Liver (tissue), 9 donors: ENCODE results near the gene KCNK2. TPM values are rescaled to one million over a fixed set of nuclear protein-coding genes. Genes with fewer than 3 reads are reported as not detected.
A peak's percentile ranks its signal among the peaks of the same experiment; 100 is the strongest.

Experiments used
- DNase-seq: peaks from one replicate; pipeline ENCODE4 v3.0.0-alpha.2; 2017; ENCODE audit warnings: low spot score
- H3K27ac ChIP-seq, 2 donors: one replicate each; pipeline ENCODE4 v1.7.0; 2013; ENCODE audit warnings: inconsistent platforms in 2 of 2, low read length in 2 of 2, control low read depth in 1 of 2, low read depth in 1 of 2, mild to moderate bottlenecking in 1 of 2
- H3K27me3 ChIP-seq, 4 donors: one replicate each; pipeline versions ENCODE4 v1.6.1 to v1.7.0; 2013; ENCODE audit warnings: low read length in 3 of 4, inconsistent platforms in 1 of 4, mild to moderate bottlenecking in 1 of 4, moderate library complexity in 1 of 4; ENCODE audit not compliant: control insufficient read depth in 4 of 4, insufficient read depth in 4 of 4
- H3K36me3 ChIP-seq, 4 donors: one replicate each; pipeline versions ENCODE4 v1.6.1 to v1.7.0; 2013; ENCODE audit warnings: low read length in 3 of 4, mild to moderate bottlenecking in 3 of 4, low read depth in 1 of 4, moderate library complexity in 1 of 4; ENCODE audit not compliant: control insufficient read depth in 4 of 4, insufficient read depth in 3 of 4
- H3K4me1 ChIP-seq, 4 donors: one replicate each; pipeline versions ENCODE4 v1.6.1 to v1.7.0; 2013; ENCODE audit warnings: low read length in 3 of 4, mild to moderate bottlenecking in 3 of 4, moderate library complexity in 1 of 4; ENCODE audit not compliant: control insufficient read depth in 4 of 4, insufficient read depth in 4 of 4
- H3K4me3 ChIP-seq, 3 donors: one replicate each; pipeline versions ENCODE4 v1.6.1 to v1.7.0; 2013; ENCODE audit warnings: low read length in 3 of 3, control low read depth in 1 of 3, low read depth in 1 of 3, mild to moderate bottlenecking in 1 of 3
- H3K9ac ChIP-seq, 2 donors: one replicate each; pipeline ENCODE4 v1.7.0; 2013; ENCODE audit warnings: low read length in 2 of 2, mild to moderate bottlenecking in 2 of 2, moderate library complexity in 2 of 2, control low read depth in 1 of 2, low read depth in 1 of 2
- H3K9me3 ChIP-seq, 4 donors: one replicate each; pipeline versions ENCODE4 v1.6.1 to v1.7.0; 2013; ENCODE audit warnings: low read length in 3 of 4; ENCODE audit not compliant: control insufficient read depth in 4 of 4
- ATF3 ChIP-seq: IDR thresholded peaks from 2 replicates; pipeline ENCODE4 v1.6.1; 2016; ENCODE audit warnings: antibody characterized with exemption
- FOXA1 ChIP-seq: IDR thresholded peaks from 2 replicates; pipeline ENCODE4 v1.6.1; 2016; ENCODE audit warnings: antibody characterized with exemption
- FOXA2 ChIP-seq: IDR thresholded peaks from 2 replicates; pipeline ENCODE4 v1.6.1; 2016; ENCODE audit warnings: antibody characterized with exemption
- GABPA ChIP-seq, 2 donors: IDR thresholded peaks in 1 of 2; conservative IDR thresholded peaks in 1 of 2; 2 replicates each; pipeline ENCODE4 v1.6.1; 2016; ENCODE audit warnings: antibody characterized with exemption in 2 of 2, mild to moderate bottlenecking in 1 of 2, moderate library complexity in 1 of 2
- HNF4G ChIP-seq: IDR thresholded peaks from 2 replicates; pipeline ENCODE4 v1.6.1; 2016; ENCODE audit warnings: antibody characterized with exemption
- JUND ChIP-seq, 2 donors: IDR thresholded peaks; 2 replicates each; pipeline ENCODE4 v1.6.1; 2016; ENCODE audit warnings: antibody characterized with exemption in 2 of 2
- MAX ChIP-seq: IDR thresholded peaks from 2 replicates; pipeline ENCODE4 v1.6.1; 2016; ENCODE audit warnings: antibody characterized with exemption
- NR2F2 ChIP-seq: IDR thresholded peaks from 2 replicates; pipeline ENCODE4 v1.6.1; 2016; ENCODE audit warnings: antibody characterized with exemption
- RAD21 ChIP-seq, 2 donors: IDR thresholded peaks; 2 replicates each; pipeline ENCODE4 v1.6.1; 2016; ENCODE audit warnings: antibody characterized with exemption in 2 of 2, mild to moderate bottlenecking in 2 of 2
- REST ChIP-seq: IDR thresholded peaks from 2 replicates; pipeline ENCODE4 v1.6.1; 2016; ENCODE audit warnings: antibody characterized with exemption, mild to moderate bottlenecking
- RXRA ChIP-seq, 2 donors: IDR thresholded peaks; 2 replicates each; pipeline ENCODE4 v1.6.1; 2017 to 2018; ENCODE audit warnings: antibody characterized with exemption in 2 of 2, mild to moderate bottlenecking in 1 of 2
- SP1 ChIP-seq: IDR thresholded peaks from 2 replicates; pipeline ENCODE4 v1.6.1; 2018; ENCODE audit warnings: antibody characterized with exemption, mild to moderate bottlenecking
- TAF1 ChIP-seq: conservative IDR thresholded peaks from 2 replicates; pipeline ENCODE4 v1.6.1; 2016; ENCODE audit warnings: antibody characterized with exemption, mild to moderate bottlenecking
- YY1 ChIP-seq: IDR thresholded peaks from 2 replicates; pipeline ENCODE4 v1.6.1; 2016; ENCODE audit warnings: antibody characterized with exemption, mild to moderate bottlenecking
- WGBS: extraction: QIAGEN DNeasy Blood & Tissue Kit; methylation state at CpG from one replicate; pipeline ENCODE4 v1.1.7; 2013; 5-methylcytosine and 5-hydroxymethylcytosine counted together
- polyA plus RNA-seq, 2 donors: library from polyadenylated mRNA; stranded (reverse) in 1 of 2; unstranded in 1 of 2; fragments of 200-250 nt in 1 of 2; fragments of >200 nt in 1 of 2; fragmentation: Nextera tagmentation in 1 of 2; extraction: Ambion mirVana in 1 of 2; gene quantifications; one replicate each; pipeline versions ENCODE4 v1.2.1 to v1.2.3, GENCODE V29; 2013 to 2015
- total RNA-seq, 2 donors: library from RNA; depleted of rRNA; stranded (reverse); fragments of >200 nt; gene quantifications; one replicate each; pipeline ENCODE4 v1.2.3, GENCODE V29; 2014
- donor health status: healthy.
- donor health status: healthy.
- donor health status: healthy.
- donor health status: healthy.
- donor health status: healthy.

KCNK2 gene
- total and polyA plus RNA-seq, 4 donors = 0.01 to 0.08 TPM; not detected in 2

- DNase-seq = no peak
- no peak for TF ChIP-seq MAX
- no peak for TF ChIP-seq RXRA (IDR thresholded peaks at IDR 0.05)
- no peak for TF ChIP-seq TAF1
- TF ChIP-seq NR2F2 = no peak
- TF ChIP-seq FOXA2 = no peak
- no peak for TF ChIP-seq JUND (IDR thresholded peaks at IDR 0.05)
- TF ChIP-seq ATF3 = no peak
- TF ChIP-seq SP1 = no peak
- no peak for TF ChIP-seq REST
- no peak for TF ChIP-seq RAD21 (IDR thresholded peaks at IDR 0.05)
- no peak for TF ChIP-seq FOXA1
- TF ChIP-seq GABPA (IDR thresholded peaks at IDR 0.05 in 1 of 2, conservative IDR thresholded peaks at IDR 0.05 in 1 of 2) = no peak
- no peak for TF ChIP-seq HNF4G
- TF ChIP-seq YY1 = no peak
- Histone ChIP-seq H3K36me3 (no peaks in the 10 kb centered on the region), H3K27me3 (no peaks in the 10 kb centered on the region), H3K27ac (no peak overlapping the region), H3K9me3 (no peaks in the 10 kb centered on the region), H3K9ac (no peak overlapping the region), H3K4me3 (no peak overlapping the region), H3K4me1 (peaks cover 0 to 3% (median 0%) of the 10 kb centered on the region in 4 donors)
Measured at GRCh38 chr1:215131291-215131690, 48.8 kb downstream of the KCNK2 start.

GRCh38 chr1:215132156-215132555 is 49.6 kb downstream of the KCNK2 start:
- no peak overlapping the region for H3K4me3 ChIP-seq
- no peak overlapping the region for H3K27ac ChIP-seq
- no peak for TF ChIP-seq YY1
- H3K9ac ChIP-seq = no peak overlapping the region
- H3K27me3 ChIP-seq = no peaks in the 10 kb centered on the region
- 70% methylated on average over 2 of the region's 2 CpGs for WGBS
- no peaks in the 10 kb centered on the region for H3K36me3 ChIP-seq
- DNase-seq = no peak
- H3K4me1 ChIP-seq = peaks cover 0 to 3% (median 0%) of the 10 kb centered on the region in 4 donors
- no peaks in the 10 kb centered on the region for H3K9me3 ChIP-seq

GRCh38 chr1:215133532-215133931 is 51.0 kb downstream of the KCNK2 start:
- 37% methylated on average over 1 of the region's 1 CpG for WGBS
- no peak overlapping the region for H3K27ac ChIP-seq
- no peaks in the 10 kb centered on the region for H3K27me3 ChIP-seq
- peaks cover 0 to 3% (median 0%) of the 10 kb centered on the region in 4 donors for H3K4me1 ChIP-seq
- no peaks in the 10 kb centered on the region for H3K9me3 ChIP-seq
- TF ChIP-seq FOXA2 = peak; percentile 12
- TF ChIP-seq NR2F2 = no peak
- H3K9ac ChIP-seq = no peak overlapping the region
- no peak for DNase-seq
- no peaks in the 10 kb centered on the region for H3K36me3 ChIP-seq
- no peak overlapping the region for H3K4me3 ChIP-seq
